Mesendoderm (in vitro differentiated cells): ENCODE measurements around the gene ELOA2.

Experiments used
- DNase-seq: peaks from one replicate; pipeline ENCODE4 v3.0.0; 2013
- H2AK5ac ChIP-seq: 2 replicates; pipeline ENCODE4 v1.6.1; 2013; ENCODE audit warnings: low read length, inconsistent platforms
- H2BK120ac ChIP-seq: 2 replicates; pipeline ENCODE4 v1.6.1; 2013; ENCODE audit warnings: low read depth, mild to moderate bottlenecking, low read length, moderate library complexity, mixed read lengths
- H2BK15ac ChIP-seq: replicated peaks from 2 replicates; pipeline ENCODE4 v1.6.1; 2013; ENCODE audit warnings: low read depth, mild to moderate bottlenecking, moderate library complexity
- H2BK5ac ChIP-seq: 2 replicates; pipeline ENCODE4 v1.6.1; 2013; ENCODE audit warnings: low read length, inconsistent platforms
- H3K18ac ChIP-seq: 2 replicates; pipeline ENCODE4 v1.6.1; 2013; ENCODE audit warnings: mild to moderate bottlenecking, low read length, mixed read lengths
- H3K23ac ChIP-seq: one replicate; pipeline ENCODE4 v1.6.1; 2013; ENCODE audit warnings: low read length
- H3K27ac ChIP-seq: 2 replicates; pipeline ENCODE4 v1.5.1; 2013; ENCODE audit warnings: low read depth, mild to moderate bottlenecking, inconsistent platforms, low read length, moderate library complexity
- H3K27me3 ChIP-seq: 2 replicates; pipeline ENCODE4 v1.6.1; 2013; ENCODE audit warnings: low read length, control low read depth, mild to moderate bottlenecking, inconsistent platforms; ENCODE audit not compliant: insufficient read depth, poor library complexity
- H3K36me3 ChIP-seq: 2 replicates; pipeline ENCODE4 v1.6.1; 2013; ENCODE audit warnings: low read length, inconsistent platforms; ENCODE audit not compliant: control insufficient read depth, insufficient read depth
- H3K4ac ChIP-seq: one replicate; pipeline ENCODE4 v1.6.1; 2013; ENCODE audit warnings: low read depth, mild to moderate bottlenecking, low read length, moderate library complexity
- H3K4me1 ChIP-seq: 2 replicates; pipeline ENCODE4 v1.6.1; 2013; ENCODE audit warnings: low read depth, low read length, inconsistent platforms; ENCODE audit not compliant: control insufficient read depth
- H3K4me2 ChIP-seq: 2 replicates; pipeline ENCODE4 v1.6.1; 2013; ENCODE audit warnings: low read length
- H3K4me3 ChIP-seq: 2 replicates; pipeline ENCODE4 v1.5.1; 2013; ENCODE audit warnings: mild to moderate bottlenecking, low read length
- H3K56ac ChIP-seq: one replicate; pipeline ENCODE4 v1.6.1; 2013; ENCODE audit warnings: low read length
- H3K79me1 ChIP-seq: 2 replicates; pipeline ENCODE4 v1.6.1; 2013; ENCODE audit warnings: low read length, inconsistent platforms
- H3K79me2 ChIP-seq: 2 replicates; pipeline ENCODE4 v1.6.1; 2013; ENCODE audit warnings: mild to moderate bottlenecking, low read length; ENCODE audit not compliant: control insufficient read depth, insufficient read depth
- H3K9ac ChIP-seq: 2 replicates; pipeline ENCODE4 v1.6.1; 2013; ENCODE audit warnings: low read length, inconsistent platforms
- H4K5ac ChIP-seq: one replicate; pipeline ENCODE4 v1.6.1; 2013; ENCODE audit warnings: low read length
- H4K8ac ChIP-seq: one replicate; pipeline ENCODE4 v1.6.1; 2013; ENCODE audit warnings: low read depth, mild to moderate bottlenecking, control low read depth, low read length, moderate library complexity
- WGBS: extraction: QIAGEN DNeasy Blood & Tissue Kit; methylation state at CpG from one replicate; pipeline ENCODE4 v1.1.7; 2013; ENCODE audit warnings: low lambda C conversion rate, missing lambda C conversion rate; ENCODE audit not compliant: insufficient coverage; ENCODE audit errors: extremely low coverage; 5-methylcytosine and 5-hydroxymethylcytosine counted together

The ELOA2 gene

GRCh38 chr18:47067648-47068047, 32.2 kb upstream of the ELOA2 start:
- DNase-seq, result no peak
- Histone ChIP-seq H3K4me2 (no peak overlapping the region), H3K36me3 (no peaks in the 10 kb centered on the region), H3K56ac (no peak overlapping the region), H4K5ac (no peak overlapping the region), H3K27ac (no peak overlapping the region), H3K18ac (no peak overlapping the region), H2BK15ac (no peak overlapping the region), H3K4me3 (no peak overlapping the region), H3K9ac (no peak overlapping the region), H2BK5ac (no peak overlapping the region), H3K23ac (no peak overlapping the region), H3K79me1 (no peaks in the 10 kb centered on the region), H4K8ac (no peak overlapping the region), H3K27me3 (no peaks in the 10 kb centered on the region), H3K4ac (no peak overlapping the region), H2AK5ac (no peak overlapping the region), H3K79me2 (no peaks in the 10 kb centered on the region), H3K4me1 (no peaks in the 10 kb centered on the region), H2BK120ac (no peak overlapping the region)
- whole genome bisulfite sequencing, result no CpG with 5 or more reads among the region's 3 CpGs

DNA sequence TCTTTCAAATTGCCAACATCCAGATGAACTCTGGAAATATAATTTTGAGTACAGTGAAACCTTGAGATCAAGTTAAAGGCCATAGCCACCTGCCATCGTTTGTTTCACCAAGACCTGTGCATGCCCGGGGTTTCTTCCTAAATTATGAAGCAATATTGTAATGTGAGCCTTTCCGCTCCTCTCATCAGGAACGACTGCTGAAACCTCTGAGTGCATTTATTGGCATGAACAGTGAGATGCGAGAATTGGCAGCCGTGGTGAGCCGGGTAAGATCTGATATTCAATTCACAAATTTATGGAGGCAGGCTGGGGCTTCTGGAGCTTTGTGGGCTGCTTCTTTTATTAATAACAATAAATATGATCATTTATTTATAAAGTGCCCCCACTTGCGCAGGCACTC, 27.7 kb upstream of the ELOA2 start:
- no peak overlapping the region for H3K4me2 ChIP-seq

DNA sequence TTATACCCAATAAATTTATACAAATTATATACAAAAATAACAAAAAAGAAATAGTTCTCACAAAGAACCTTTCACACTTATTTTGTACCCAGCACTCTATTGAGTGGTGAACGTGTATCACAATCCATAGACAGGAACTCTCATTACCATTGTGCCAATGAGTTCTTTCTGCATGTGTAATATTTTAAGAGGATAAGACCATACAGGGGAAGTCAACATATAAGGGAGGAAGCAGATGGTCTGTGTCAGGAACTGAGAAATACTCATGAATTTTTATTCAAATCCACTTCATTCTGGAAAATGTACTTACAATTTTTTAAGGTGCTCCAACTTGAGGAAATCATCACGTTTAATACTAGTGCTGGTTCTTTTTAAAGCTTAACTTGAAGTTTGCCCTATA, 27.1 kb upstream of the ELOA2 start:
- no CpG with 5 or more reads among the region's 2 CpGs for WGBS
- Histone ChIP-seq H3K4me2 (no peak overlapping the region), H3K23ac (no peak overlapping the region), H2BK120ac (no peak overlapping the region), H3K36me3 (no peaks in the 10 kb centered on the region), H4K5ac (no peak overlapping the region), H2BK15ac (no peak overlapping the region), H2BK5ac (no peak overlapping the region), H3K56ac (no peak overlapping the region), H3K4ac (no peak overlapping the region), H3K27me3 (no peaks in the 10 kb centered on the region), H4K8ac (no peak overlapping the region), H3K79me1 (no peaks in the 10 kb centered on the region), H3K4me3 (no peak overlapping the region), H3K9ac (no peak overlapping the region), H3K79me2 (no peaks in the 10 kb centered on the region), H2AK5ac (no peak overlapping the region), H3K4me1 (no peaks in the 10 kb centered on the region), H3K27ac (no peak overlapping the region), H3K18ac (no peak overlapping the region)
- DNase-seq, result no peak

More for the DNA sequence above, 27.7 kb upstream of the ELOA2 start:
- Histone ChIP-seq H3K9ac (no peak overlapping the region), H2BK120ac (no peak overlapping the region), H3K23ac (no peak overlapping the region), H3K79me2 (no peaks in the 10 kb centered on the region), H3K4me3 (no peak overlapping the region), H2AK5ac (no peak overlapping the region), H3K79me1 (no peaks in the 10 kb centered on the region), H3K4ac (no peak overlapping the region), H2BK15ac (no peak overlapping the region), H3K18ac (no peak overlapping the region), H3K27ac (no peak overlapping the region), H3K56ac (no peak overlapping the region), H3K27me3 (no peaks in the 10 kb centered on the region), H4K5ac (no peak overlapping the region), H2BK5ac (no peak overlapping the region), H4K8ac (no peak overlapping the region), H3K36me3 (no peaks in the 10 kb centered on the region), H3K4me1 (no peaks in the 10 kb centered on the region)
- WGBS, result no CpG with 5 or more reads among the region's 8 CpGs
- DNase-seq, result no peak

GRCh38 chr18:47054369-47054768, 18.9 kb upstream of the ELOA2 start:
- Histone ChIP-seq H3K4me1 (no peaks in the 10 kb centered on the region), H2AK5ac (no peak overlapping the region), H3K27me3 (no peaks in the 10 kb centered on the region), H2BK5ac (no peak overlapping the region), H3K4ac (no peak overlapping the region), H3K18ac (no peak overlapping the region), H2BK120ac (no peak overlapping the region), H3K79me1 (no peaks in the 10 kb centered on the region), H3K27ac (no peak overlapping the region), H3K79me2 (no peaks in the 10 kb centered on the region), H3K23ac (no peak overlapping the region), H3K36me3 (no peaks in the 10 kb centered on the region), H4K5ac (no peak overlapping the region), H3K4me3 (no peak overlapping the region), H4K8ac (no peak overlapping the region), H3K4me2 (no peak overlapping the region), H3K9ac (no peak overlapping the region), H2BK15ac (no peak overlapping the region), H3K56ac (no peak overlapping the region)
- WGBS, result no CpG with 5 or more reads among the region's 5 CpGs
- no peak for DNase-seq

GRCh38 chr18:47050468-47050867, 15.0 kb upstream of the ELOA2 start:
- no CpG with 5 or more reads among the region's 7 CpGs for whole genome bisulfite sequencing
- DNase-seq, result peak; percentile 51

GRCh38 chr18:47040982-47041381, 5.6 kb upstream of the ELOA2 start:
- no peaks in the 10 kb centered on the region for H3K79me2 ChIP-seq
- no peak overlapping the region for H3K56ac ChIP-seq
- no peak overlapping the region for H2BK15ac ChIP-seq
- H3K4me3 ChIP-seq, result no peak overlapping the region
- H3K4me2 ChIP-seq, result no peak overlapping the region
- H3K18ac ChIP-seq, result no peak overlapping the region
- no peak overlapping the region for H3K27ac ChIP-seq
- H3K4me1 ChIP-seq, result no peaks in the 10 kb centered on the region
- no peak overlapping the region for H4K5ac ChIP-seq
- no peak overlapping the region for H2BK120ac ChIP-seq
- no peak for DNase-seq
- no peak overlapping the region for H3K9ac ChIP-seq
- WGBS, result no CpG with 5 or more reads among the region's 6 CpGs
- no peak overlapping the region for H2BK5ac ChIP-seq
- no peaks in the 10 kb centered on the region for H3K79me1 ChIP-seq
- no peak overlapping the region for H3K4ac ChIP-seq
- H3K36me3 ChIP-seq, result no peaks in the 10 kb centered on the region
- H3K23ac ChIP-seq, result no peak overlapping the region
- no peak overlapping the region for H2AK5ac ChIP-seq
- H4K8ac ChIP-seq, result no peak overlapping the region
- H3K27me3 ChIP-seq, result no peaks in the 10 kb centered on the region

More at GRCh38 chr18:47050468-47050867, 15.0 kb upstream of the ELOA2 start:
- Histone ChIP-seq H2BK15ac (no peak overlapping the region), H2BK120ac (no peak overlapping the region), H3K56ac (no peak overlapping the region), H3K79me2 (no peaks in the 10 kb centered on the region), H3K4me2 (no peak overlapping the region), H3K4me1 (no peaks in the 10 kb centered on the region), H3K36me3 (no peaks in the 10 kb centered on the region), H3K9ac (no peak overlapping the region), H3K4me3 (no peak overlapping the region), H2AK5ac (no peak overlapping the region), H3K4ac (no peak overlapping the region), H3K23ac (no peak overlapping the region), H3K27me3 (no peaks in the 10 kb centered on the region), H4K8ac (no peak overlapping the region), H3K18ac (no peak overlapping the region), H3K79me1 (no peaks in the 10 kb centered on the region), H4K5ac (no peak overlapping the region), H2BK5ac (no peak overlapping the region), H3K27ac (no peak overlapping the region)
